Panc1 (cell line): ENCODE data around the gene IGDCC3. TPM values are rescaled to one million over a fixed set of nuclear protein-coding genes. Genes with fewer than 3 reads are reported as not detected.

Experiments
- ATAC-seq: fragments of 200-7000 bp; cut with Tn5 transposase; 2 replicates; pipeline ENCODE4 v1.9.1; 2020; ENCODE audit warnings: mild to moderate bottlenecking, moderate library complexity
- BruUV-seq: library from RNA; stranded (reverse); fragments of 400-500 nt; replicated peaks from 2 replicates; lab custom pipeline; 2021; lab: Mats Ljungman, UMichigan
- CTCF ChIA-PET: fragments of 300-600 bp; sonication (Branson Sonifier 250); formaldehyde crosslinking; loops from one replicate; lab custom pipeline; 2022; ENCODE audit warnings: antibody characterized with exemption; lab: Charles Lee
- POLR2A ChIA-PET: fragments of 300-600 bp; sonication (Branson Sonifier 250); formaldehyde crosslinking; loops from one replicate; lab custom pipeline; 2022; ENCODE audit warnings: antibody characterized with exemption; lab: Charles Lee
- DNase-seq: peaks from one replicate; pipeline ENCODE4 v3.0.0-alpha.2; 2010; ENCODE audit warnings: low read depth, low spot score
- H3K27ac ChIP-seq: 2 replicates; pipeline ENCODE4 v1.5.1; 2011; ENCODE audit warnings: mild to moderate bottlenecking, low read length, inconsistent platforms
- H3K27me3 ChIP-seq: fragments of 200-500 bp; sonication (Bioruptor generic); 2 replicates; pipeline ENCODE4 v1.6.0; 2014; ENCODE audit warnings: low read length, inconsistent platforms; ENCODE audit not compliant: control insufficient read depth, insufficient read depth
- H3K36me3 ChIP-seq: fragments of 200-500 bp; sonication (Bioruptor generic); 2 replicates; pipeline ENCODE4 v1.5.1; 2014; ENCODE audit warnings: inconsistent platforms, mild to moderate bottlenecking, low read length, moderate library complexity; ENCODE audit not compliant: control insufficient read depth, insufficient read depth
- H3K4me1 ChIP-seq: 2 replicates; pipeline ENCODE4 v1.5.1; 2011; ENCODE audit warnings: inconsistent platforms, mild to moderate bottlenecking, low read length, moderate library complexity; ENCODE audit not compliant: control insufficient read depth, insufficient read depth
- H3K4me3 ChIP-seq, 2 experiments: 2 replicates each; pipeline ENCODE4 v1.5.1; 2011 to 2012; ENCODE audit warnings: low read depth in 2 of 2, low read length in 2 of 2, mild to moderate bottlenecking in 2 of 2, inconsistent platforms in 1 of 2, moderate library complexity in 1 of 2
- H3K9me3 ChIP-seq: fragments of 200-500 bp; sonication (Bioruptor generic); 2 replicates; pipeline ENCODE4 v1.5.1; 2014; ENCODE audit warnings: low read depth, mild to moderate bottlenecking, inconsistent platforms, low read length, moderate library complexity; ENCODE audit not compliant: control insufficient read depth, insufficient read depth
- POLR2AphosphoS5 ChIP-seq: IDR thresholded peaks from 2 replicates; pipeline ENCODE4 v1.6.1; 2012; ENCODE audit warnings: mild to moderate bottlenecking, low read depth, low read length, moderate library complexity
- REST ChIP-seq, 2 experiments: IDR thresholded peaks; 2 replicates each; pipeline ENCODE4 v1.6.1; 2011 to 2012; ENCODE audit warnings: low read depth in 2 of 2, control low read depth in 1 of 2, low read length in 1 of 2, mild to moderate bottlenecking in 1 of 2, moderate library complexity in 1 of 2; ENCODE audit not compliant: insufficient read depth in 1 of 2
- SIN3A ChIP-seq: IDR thresholded peaks from 2 replicates; pipeline ENCODE4 v1.6.1; 2012; ENCODE audit warnings: low read depth, mild to moderate bottlenecking, low read length, moderate library complexity, borderline replicate concordance; ENCODE audit not compliant: insufficient read depth
- TCF7L2 ChIP-seq: IDR thresholded peaks from 2 replicates; pipeline ENCODE4 v1.6.1; 2011; ENCODE audit warnings: mild to moderate bottlenecking, low read depth, low read length, inconsistent platforms
- in situ Hi-C: cut with HindIII; loops from 2 replicates; pipeline ENCODE4 v1.10.0; 2016; ENCODE audit warnings: low sequenced_read_pairs, low pct_unique_long_range_greater_than_20kb
- intact Hi-C: fragments of 100-400 bp; cut with micrococcal nuclease; formaldehyde crosslinking; loops from one replicate; pipeline ENCODE4 v1.10.0; 2022; ENCODE audit not compliant: unreplicated experiment
- total RNA-seq: library from RNA; stranded (reverse); gene quantifications from one replicate; pipeline ENCODE4 v1.2.1, GENCODE V29; 2021; ENCODE audit not compliant: unreplicated experiment
- TF ChIP-seq, protein P1 (sequence below): fragments of 450-650 bp; IDR thresholded peaks from 2 replicates; pipeline ENCODE4 v1.5.1; 2017; ENCODE audit warnings: mild to moderate bottlenecking

The IGDCC3 gene
- total RNA-seq, 1 experiment from 2014 or later: 0.18 TPM

DNA sequence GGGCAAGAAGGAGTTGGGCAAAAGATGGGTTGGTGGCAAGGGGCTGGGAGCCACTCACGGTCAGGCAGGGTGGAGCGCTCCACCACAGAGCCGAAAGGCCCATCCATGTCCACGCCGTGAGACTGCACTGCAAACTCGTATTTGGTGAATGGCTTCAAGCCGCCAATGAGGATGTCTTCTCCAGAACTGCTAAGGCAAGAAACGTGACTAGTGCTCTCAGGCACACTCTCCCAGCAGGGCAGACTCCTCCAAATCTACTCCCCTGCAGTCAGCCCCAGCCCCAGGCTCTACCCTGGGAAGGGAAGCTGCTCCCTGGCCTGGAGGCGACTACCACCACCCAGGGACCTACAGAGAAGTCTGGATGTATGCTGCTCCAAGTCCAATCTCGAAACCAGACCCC lies 11.4 kb upstream of the IGDCC3 start:
- H3K4me1 ChIP-seq: peaks cover 3% of the 10 kb centered on the region
- no peak for TF ChIP-seq POLR2AphosphoS5
- no peak for TF ChIP-seq REST (IDR thresholded peaks at IDR 0.05; ENCODE audit: insufficient read depth in 1 of 2, low read depth in 2 of 2, low read length in 1 of 2)
- TF ChIP-seq SIN3A: no peak
- TF ChIP-seq, protein P1, sequence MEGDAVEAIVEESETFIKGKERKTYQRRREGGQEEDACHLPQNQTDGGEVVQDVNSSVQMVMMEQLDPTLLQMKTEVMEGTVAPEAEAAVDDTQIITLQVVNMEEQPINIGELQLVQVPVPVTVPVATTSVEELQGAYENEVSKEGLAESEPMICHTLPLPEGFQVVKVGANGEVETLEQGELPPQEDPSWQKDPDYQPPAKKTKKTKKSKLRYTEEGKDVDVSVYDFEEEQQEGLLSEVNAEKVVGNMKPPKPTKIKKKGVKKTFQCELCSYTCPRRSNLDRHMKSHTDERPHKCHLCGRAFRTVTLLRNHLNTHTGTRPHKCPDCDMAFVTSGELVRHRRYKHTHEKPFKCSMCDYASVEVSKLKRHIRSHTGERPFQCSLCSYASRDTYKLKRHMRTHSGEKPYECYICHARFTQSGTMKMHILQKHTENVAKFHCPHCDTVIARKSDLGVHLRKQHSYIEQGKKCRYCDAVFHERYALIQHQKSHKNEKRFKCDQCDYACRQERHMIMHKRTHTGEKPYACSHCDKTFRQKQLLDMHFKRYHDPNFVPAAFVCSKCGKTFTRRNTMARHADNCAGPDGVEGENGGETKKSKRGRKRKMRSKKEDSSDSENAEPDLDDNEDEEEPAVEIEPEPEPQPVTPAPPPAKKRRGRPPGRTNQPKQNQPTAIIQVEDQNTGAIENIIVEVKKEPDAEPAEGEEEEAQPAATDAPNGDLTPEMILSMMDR: no peak
- no peak for TF ChIP-seq TCF7L2
- no peak overlapping the region for H3K27ac ChIP-seq
- H3K9me3 ChIP-seq: no peaks in the 10 kb centered on the region
- intact Hi-C loops: no loop called here
- CTCF ChIA-PET: interaction anchor here (0.6 kb wide), 1 partner anchor 9 kb away, joined by 8 read pairs; no protein-coding TSS in a partner anchor
- no TSS peak for BruUV-seq
- POLR2A ChIA-PET: no interaction called here
- in situ Hi-C loops: no loop called here
- H3K36me3 ChIP-seq: no peaks in the 10 kb centered on the region
- H3K4me3 ChIP-seq: no peak overlapping the region
- ATAC-seq (no peak), DNase-seq (no peak)
- 0 out of 2 replicates have a peak, but pooled peaks cover 3% of the 10 kb centered on the region for H3K27me3 ChIP-seq

DNA sequence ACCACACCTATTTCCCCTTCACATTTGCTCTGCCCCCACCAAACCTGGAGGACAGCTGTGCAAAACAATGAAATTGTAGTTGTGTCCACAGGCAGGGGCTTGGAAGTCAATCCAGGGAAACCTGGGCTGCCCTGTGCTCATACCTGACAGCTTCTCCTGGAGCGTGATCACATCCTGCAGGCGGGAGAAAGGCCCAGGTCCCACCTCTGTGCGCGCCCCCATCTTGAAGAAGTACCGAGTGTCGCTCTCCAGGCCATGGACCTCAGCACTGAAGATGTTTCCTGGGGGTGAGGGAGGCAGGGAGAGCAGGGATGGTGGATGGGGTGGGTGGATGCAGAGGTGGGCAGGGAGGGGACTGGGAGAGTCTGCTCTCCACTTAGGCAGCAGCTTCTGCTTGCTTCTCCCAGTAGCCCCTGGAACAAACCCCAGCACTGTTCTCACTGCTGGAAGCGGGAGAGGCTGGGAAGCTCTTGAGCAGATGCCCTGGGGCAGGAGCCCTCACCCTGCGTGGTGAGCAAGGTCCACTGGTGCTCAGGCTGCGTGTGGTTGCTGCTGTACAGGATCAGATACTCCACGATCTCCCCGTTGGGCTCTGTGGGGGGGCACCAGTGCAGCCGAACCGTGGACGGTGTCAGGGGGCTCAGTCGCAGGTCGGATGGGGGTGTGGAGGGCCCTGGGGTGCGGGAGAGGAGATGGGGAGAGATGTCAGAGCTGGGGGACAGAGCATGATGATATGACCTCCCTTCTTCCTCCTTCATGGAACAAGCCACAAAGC lies 10.7 kb upstream of the IGDCC3 start:
- CTCF ChIA-PET: no interaction called here
- in situ Hi-C loops: no loop called here
- POLR2A ChIA-PET: interaction anchor here (0.6 kb wide), 2 partner anchors 24 to 48 kb away, joined by 3 to 12 read pairs; no protein-coding TSS in a partner anchor

More for the DNA sequence above, 10.7 kb upstream of the IGDCC3 start:
- DNase-seq (no peak), ATAC-seq (no peak)
- Histone ChIP-seq H3K27me3 (0 out of 2 replicates have a peak, but pooled peaks cover 3% of the 10 kb centered on the region), H3K27ac (no peak overlapping the region), H3K4me3 (no peak overlapping the region), H3K9me3 (no peaks in the 10 kb centered on the region), H3K4me1 (peaks cover 3% of the 10 kb centered on the region), H3K36me3 (no peaks in the 10 kb centered on the region)
- TF ChIP-seq POLR2AphosphoS5: no peak
- no peak for TF ChIP-seq TCF7L2
- no peak for TF ChIP-seq SIN3A
- TF ChIP-seq, protein P1: no peak
- TF ChIP-seq REST (IDR thresholded peaks at IDR 0.05; ENCODE audit: insufficient read depth in 1 of 2, low read depth in 2 of 2, low read length in 1 of 2): no peak
- no TSS peak for BruUV-seq
- intact Hi-C loops: no loop called here
